ENCODE results near the gene RAD51D. TPM values are rescaled to one million over a fixed set of nuclear protein-coding genes. Genes with fewer than 3 reads are reported as not detected.
"Not testable (repeated sequence)": the region's sequence is repeated elsewhere in the genome, so short reads cannot be mapped to it uniquely, and the experiment has no call there.

Gene RAD51D
- total and polyA plus RNA-seq, 8 donors = 13.6 to 20.8 (median 16.4) TPM

GRCh38 chr17:35046245-35046644 lies 73.4 kb downstream of the RAD51D start:
- no peak for ATAC-seq
- DNase-seq = no peak
- H3K9me3 ChIP-seq = no peaks in the 10 kb centered on the region
- H3K4me1 ChIP-seq = peaks cover 6 to 29% of the 10 kb centered on the region in 2 donors
- no peak for TF ChIP-seq CTCF (IDR thresholded peaks at IDR 0.05)
- no peak overlapping the region for H3K27ac ChIP-seq
- no peaks in the 10 kb centered on the region for H3K36me3 ChIP-seq
- no peaks in the 10 kb centered on the region for H3K27me3 ChIP-seq
- no peak overlapping the region for H3K4me3 ChIP-seq
- intact Hi-C loops (cut with DNase I) = no loop called here

DNA sequence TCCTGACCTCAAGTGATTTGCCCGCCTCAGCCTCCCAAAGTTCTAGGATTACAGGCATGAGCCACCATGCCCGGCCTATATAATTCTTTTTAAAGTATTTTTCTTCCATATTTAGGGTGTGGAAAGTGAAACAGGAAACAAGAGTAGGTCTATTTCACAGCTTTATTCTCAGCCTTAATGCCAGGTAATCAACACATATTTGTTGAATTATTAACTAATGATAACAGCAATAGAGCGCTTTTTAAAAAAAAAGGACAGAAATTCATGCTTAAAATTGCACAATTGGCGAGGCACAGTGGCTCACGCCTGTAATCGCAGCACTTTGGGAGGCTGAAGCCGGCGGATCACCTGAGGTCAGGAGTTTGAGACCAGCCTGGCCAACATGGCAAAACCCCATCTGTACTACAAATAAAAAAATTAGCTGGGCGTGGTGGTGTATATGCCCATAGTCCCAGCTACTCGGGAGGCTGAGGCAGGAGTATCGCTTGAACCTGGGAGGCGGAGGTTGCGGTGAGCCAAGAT lies 74.1 kb downstream of the RAD51D start:
- H3K4me3 ChIP-seq; intact Hi-C loops (cut with DNase I); H3K36me3 ChIP-seq; H3K27ac ChIP-seq; ATAC-seq; H3K9me3 ChIP-seq; H3K27me3 ChIP-seq; DNase-seq: not testable (repeated sequence)
- H3K4me1 ChIP-seq = peaks cover 0 to 22% of the 10 kb centered on the region in 2 donors

- H3K27me3 ChIP-seq = no peaks in the 10 kb centered on the region
- TF ChIP-seq CTCF (IDR thresholded peaks at IDR 0.05) = no peak
- DNase-seq (no peak), ATAC-seq (no peak)
- intact Hi-C loops (cut with DNase I) = no loop called here
- H3K4me3 ChIP-seq = no peak overlapping the region
- peaks cover 0 to 19% of the 10 kb centered on the region in 2 donors for H3K4me1 ChIP-seq
- H3K27ac ChIP-seq = no peak overlapping the region
- no peaks in the 10 kb centered on the region for H3K36me3 ChIP-seq
- H3K9me3 ChIP-seq = no peaks in the 10 kb centered on the region
Measured at GRCh38 chr17:35044181-35044580, 75.5 kb downstream of the RAD51D start.

Other genes with a start within 250 kb of the RAD51D start
- gene CCT6B, start 158.4 kb downstream of the RAD51D start, total RNA-seq = 1 to 10 TPM in 1 of 2 donors, under 1 TPM in 1; 0.58 to 2.0 TPM
- 1 to 10 TPM; 2.9 to 5.1 (median 3.8) TPM for gene CCT6B, start 158.4 kb downstream of the RAD51D start, polyA plus RNA-seq (ENCODE audit: insufficient read length in 6 of 6)
- gene ZNF830, start 158.3 kb downstream of the RAD51D start, total RNA-seq = 10 to 100 TPM; 11.8 to 11.9 TPM
- gene ZNF830, start 158.3 kb downstream of the RAD51D start, polyA plus RNA-seq (ENCODE audit: insufficient read length in 6 of 6) = 10 to 100 TPM; 19.5 to 27.5 (median 21.8) TPM
- 10 to 100 TPM; 27.5 to 30.1 TPM for gene LIG3, start 139.3 kb downstream of the RAD51D start, total RNA-seq
- gene LIG3, start 139.3 kb downstream of the RAD51D start, polyA plus RNA-seq (ENCODE audit: insufficient read length in 6 of 6) = 10 to 100 TPM; 27.3 to 43.7 (median 35.3) TPM
- 10 to 100 TPM; 22.2 to 42.0 TPM for gene RFFL, start 56.2 kb downstream of the RAD51D start, total RNA-seq
- gene RFFL, start 56.2 kb downstream of the RAD51D start, polyA plus RNA-seq (ENCODE audit: insufficient read length in 6 of 6) = 10 to 100 TPM; 19.6 to 24.1 (median 22.2) TPM
- not detected for gene FNDC8, start 1.8 kb upstream of the RAD51D start, total RNA-seq
- under 1 TPM in 5 of 6 donors, not detected in 1; 0.20 to 0.34 (median 0.25) TPM for gene FNDC8, start 1.8 kb upstream of the RAD51D start, polyA plus RNA-seq (ENCODE audit: insufficient read length in 6 of 6)
- gene NLE1, start 22.4 kb upstream of the RAD51D start, total RNA-seq = 10 to 100 TPM in 1 of 2 donors, 1 to 10 TPM in 1; 8.7 to 15.3 TPM
- gene NLE1, start 22.4 kb upstream of the RAD51D start, polyA plus RNA-seq (ENCODE audit: insufficient read length in 6 of 6) = 10 to 100 TPM; 18.1 to 23.0 (median 20.7) TPM
- under 1 TPM; 0.20 to 0.65 TPM for gene UNC45B, start 28.0 kb upstream of the RAD51D start, total RNA-seq
- under 1 TPM; 0.25 to 0.43 (median 0.39) TPM for gene UNC45B, start 28.0 kb upstream of the RAD51D start, polyA plus RNA-seq (ENCODE audit: insufficient read length in 6 of 6)
- gene SLC35G3, start 74.5 kb upstream of the RAD51D start, total RNA-seq = not detected
- gene SLC35G3, start 74.5 kb upstream of the RAD51D start, polyA plus RNA-seq (ENCODE audit: insufficient read length in 6 of 6) = not detected
- gene SLFN5, start 123.2 kb upstream of the RAD51D start, total RNA-seq = 10 to 100 TPM; 51.3 to 67.5 TPM
- gene SLFN5, start 123.2 kb upstream of the RAD51D start, polyA plus RNA-seq (ENCODE audit: insufficient read length in 6 of 6) = 10 to 100 TPM; 20.8 to 28.2 (median 22.6) TPM